Trophoblast cell (in vitro differentiated cells and primary cell): ENCODE results near the gene AGPAT1.

Source experiments
- DNase-seq, 2 donors: peaks; one replicate each; pipeline ENCODE4 v3.0.0-alpha.2; 2016
- H2AFZ ChIP-seq: 2 replicates; pipeline ENCODE4 v1.6.1; 2013; ENCODE audit warnings: low read length, moderate library complexity, mild to moderate bottlenecking; ENCODE audit not compliant: insufficient read depth, poor library complexity
- H2AK5ac ChIP-seq: 2 replicates; pipeline ENCODE4 v1.6.1; 2013; ENCODE audit warnings: mild to moderate bottlenecking, low read length
- H2BK120ac ChIP-seq: 2 replicates; pipeline ENCODE4 v1.6.1; 2013; ENCODE audit warnings: low read length, mild to moderate bottlenecking, moderate library complexity; ENCODE audit not compliant: insufficient read depth, poor library complexity
- H2BK12ac ChIP-seq: 2 replicates; pipeline ENCODE4 v1.6.1; 2013; ENCODE audit warnings: mild to moderate bottlenecking, low read length, moderate library complexity
- H2BK5ac ChIP-seq: 2 replicates; pipeline ENCODE4 v1.6.1; 2013; ENCODE audit warnings: low read length, low read depth, moderate library complexity, mild to moderate bottlenecking; ENCODE audit not compliant: poor library complexity
- H3K14ac ChIP-seq: 2 replicates; pipeline ENCODE4 v1.6.1; 2013; ENCODE audit warnings: mild to moderate bottlenecking, low read length
- H3K18ac ChIP-seq: 2 replicates; pipeline ENCODE4 v1.6.1; 2013; ENCODE audit warnings: mild to moderate bottlenecking, low read length
- H3K23ac ChIP-seq: 2 replicates; pipeline ENCODE4 v1.6.1; 2013; ENCODE audit warnings: low read length
- H3K27ac ChIP-seq: 2 replicates; pipeline ENCODE4 v1.5.1; 2013; ENCODE audit warnings: low read depth, mild to moderate bottlenecking, inconsistent platforms, low read length, moderate library complexity
- H3K27me3 ChIP-seq: 2 replicates; pipeline ENCODE4 v1.6.1; 2013; ENCODE audit warnings: inconsistent platforms, mild to moderate bottlenecking, low read length, moderate library complexity; ENCODE audit not compliant: insufficient read depth
- H3K36me3 ChIP-seq, 2 experiments: 1 replicate in 1 of 2; 2 replicates in 1 of 2; pipeline ENCODE4 v1.6.1; 2013; ENCODE audit warnings: low read length in 2 of 2, mild to moderate bottlenecking in 2 of 2, moderate library complexity in 1 of 2; ENCODE audit not compliant: insufficient read depth in 2 of 2, control insufficient read depth in 1 of 2
- H3K4ac ChIP-seq: 2 replicates; pipeline ENCODE4 v1.6.1; 2013; ENCODE audit warnings: low read depth, mild to moderate bottlenecking, low read length, moderate library complexity
- H3K4me1 ChIP-seq, 2 experiments: 1 replicate in 1 of 2; 2 replicates in 1 of 2; pipeline ENCODE4 v1.6.1; 2013; ENCODE audit warnings: low read length in 2 of 2, mild to moderate bottlenecking in 2 of 2, moderate library complexity in 1 of 2; ENCODE audit not compliant: insufficient read depth in 2 of 2, control insufficient read depth in 1 of 2
- H3K4me2 ChIP-seq: 2 replicates; pipeline ENCODE4 v1.6.1; 2013; ENCODE audit warnings: inconsistent platforms, mild to moderate bottlenecking, low read length, moderate library complexity
- H3K4me3 ChIP-seq: 2 replicates; pipeline ENCODE4 v1.5.1; 2013; ENCODE audit warnings: mild to moderate bottlenecking, low read depth, low read length, inconsistent platforms
- H3K79me1 ChIP-seq: one replicate; pipeline ENCODE4 v1.6.1; 2013; ENCODE audit warnings: low read length
- H3K79me2 ChIP-seq: 2 replicates; pipeline ENCODE4 v1.6.1; 2013; ENCODE audit warnings: low read length, mild to moderate bottlenecking; ENCODE audit not compliant: control insufficient read depth, insufficient read depth, poor library complexity
- H3K9ac ChIP-seq: 2 replicates; pipeline ENCODE4 v1.6.1; 2013; ENCODE audit warnings: mild to moderate bottlenecking, low read length
- H3K9me3 ChIP-seq: 2 replicates; pipeline ENCODE4 v1.6.1; 2013; ENCODE audit warnings: low read depth, mild to moderate bottlenecking, control low read depth, inconsistent platforms, low read length; ENCODE audit not compliant: insufficient read depth
- H4K12ac ChIP-seq: 2 replicates; pipeline ENCODE4 v1.6.1; 2013; ENCODE audit warnings: low read depth, mild to moderate bottlenecking, low read length, moderate library complexity
- H4K8ac ChIP-seq: 2 replicates; pipeline ENCODE4 v1.6.1; 2013; ENCODE audit warnings: low read depth, mild to moderate bottlenecking, low read length, moderate library complexity
- H4K91ac ChIP-seq: one replicate; pipeline ENCODE4 v1.6.1; 2013; ENCODE audit warnings: low read depth, mild to moderate bottlenecking, low read length, moderate library complexity
- WGBS: extraction: QIAGEN DNeasy Blood & Tissue Kit; methylation state at CpG from one replicate; pipeline ENCODE4 v1.1.7; 2013; ENCODE audit warnings: missing lambda C conversion rate; ENCODE audit not compliant: insufficient read length, insufficient coverage; ENCODE audit errors: extremely low coverage; 5-methylcytosine and 5-hydroxymethylcytosine counted together

AGPAT1 gene

GRCh38 chr6:32184084-32184640 lies 8.3 kb upstream of the AGPAT1 start, which contains the start of gene AGER:
Gene AGER (minus strand): TSS chr6:32184253. CDS start chr6:32184222, 31 bp downstream.
- no peak within 1 kb of the TSS for H3K4me3 ChIP-seq
- H3K79me1 ChIP-seq = peaks cover 2% of the 10 kb centered on the region
- H2AK5ac ChIP-seq = no peak within 1 kb of the TSS
- no peak within 1 kb of the TSS for H4K91ac ChIP-seq
- H3K14ac ChIP-seq = no peak within 1 kb of the TSS
- H3K4me2 ChIP-seq = no peak within 1 kb of the TSS
- no peak for DNase-seq
- H3K18ac ChIP-seq = no peak within 1 kb of the TSS
- H2BK5ac ChIP-seq = no peak within 1 kb of the TSS
- WGBS = no CpG with 5 or more reads among the region's 6 CpGs
- peaks cover 4% of the 10 kb centered on the region for H3K79me2 ChIP-seq
- H3K27me3 ChIP-seq = no peaks in the 10 kb centered on the region
- no peaks in the 10 kb centered on the region for H3K9me3 ChIP-seq
- H3K36me3 ChIP-seq = peaks cover 48 to 56% of the 10 kb centered on the region in 2 experiments
- no peak within 1 kb of the TSS for H4K8ac ChIP-seq
- H4K12ac ChIP-seq = no peak within 1 kb of the TSS
- H3K9ac ChIP-seq = no peak within 1 kb of the TSS
- H3K23ac ChIP-seq = no peak within 1 kb of the TSS
- H2BK12ac ChIP-seq = no peak within 1 kb of the TSS
- H3K4me1 ChIP-seq = peaks cover 2 to 11% of the 10 kb centered on the region in 2 experiments
- H2AFZ ChIP-seq = no peak within 1 kb of the TSS
- H3K4ac ChIP-seq = no peak within 1 kb of the TSS
- H3K27ac ChIP-seq = no peak within 1 kb of the TSS
- no peak within 1 kb of the TSS for H2BK120ac ChIP-seq

DNA sequence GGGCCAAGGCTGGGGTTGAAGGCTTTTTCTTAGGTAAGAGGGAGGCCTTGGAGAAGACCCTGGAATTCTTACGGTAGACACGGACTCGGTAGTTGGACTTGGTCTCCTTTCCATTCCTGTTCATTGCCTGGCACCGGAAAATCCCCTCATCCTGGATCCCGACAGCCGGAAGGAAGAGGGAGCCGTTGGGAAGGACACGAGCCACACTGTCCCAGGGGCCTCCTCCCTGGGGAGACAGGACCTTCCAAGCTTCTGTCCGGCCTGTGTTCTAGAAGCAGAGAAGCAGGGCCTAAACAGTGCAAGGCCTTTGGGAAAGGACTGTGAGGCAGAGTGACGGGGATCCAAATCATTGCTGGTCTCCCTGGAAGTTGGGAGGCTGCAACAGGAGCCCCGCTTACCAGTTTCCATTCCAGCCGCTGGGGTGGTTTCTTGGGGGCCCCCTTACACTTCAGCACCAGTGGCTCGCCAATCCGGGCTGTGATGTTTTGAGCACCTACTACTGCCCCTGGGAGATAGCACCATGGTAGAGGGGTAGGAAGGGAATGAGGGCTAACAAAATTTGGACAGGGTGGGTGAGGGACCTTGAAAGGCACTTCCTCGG lies 7.7 kb upstream of the AGPAT1 start:
- Histone ChIP-seq H3K9me3 (no peaks in the 10 kb centered on the region), H3K14ac (no peak overlapping the region), H4K91ac (no peak overlapping the region), H3K4me2 (no peak overlapping the region), H3K79me2 (peaks cover 2% of the 10 kb centered on the region), H2BK120ac (no peak overlapping the region), H3K4me3 (no peak overlapping the region), H3K27me3 (no peaks in the 10 kb centered on the region), H3K4me1 (peaks cover 0 to 10% of the 10 kb centered on the region in 2 experiments), H3K23ac (no peak overlapping the region), H4K8ac (no peak overlapping the region), H3K27ac (no peak overlapping the region), H3K18ac (no peak overlapping the region), H2AFZ (no peak overlapping the region), H3K4ac (no peak overlapping the region), H3K79me1 (no peaks in the 10 kb centered on the region), H2BK5ac (no peak overlapping the region), H2BK12ac (no peak overlapping the region), H3K36me3 (peaks cover 48 to 56% of the 10 kb centered on the region in 2 experiments), H3K9ac (no peak overlapping the region), H2AK5ac (no peak overlapping the region), H4K12ac (no peak overlapping the region)
- DNase-seq = no peak
- whole genome bisulfite sequencing = no CpG with 5 or more reads among the region's 15 CpGs

DNA sequence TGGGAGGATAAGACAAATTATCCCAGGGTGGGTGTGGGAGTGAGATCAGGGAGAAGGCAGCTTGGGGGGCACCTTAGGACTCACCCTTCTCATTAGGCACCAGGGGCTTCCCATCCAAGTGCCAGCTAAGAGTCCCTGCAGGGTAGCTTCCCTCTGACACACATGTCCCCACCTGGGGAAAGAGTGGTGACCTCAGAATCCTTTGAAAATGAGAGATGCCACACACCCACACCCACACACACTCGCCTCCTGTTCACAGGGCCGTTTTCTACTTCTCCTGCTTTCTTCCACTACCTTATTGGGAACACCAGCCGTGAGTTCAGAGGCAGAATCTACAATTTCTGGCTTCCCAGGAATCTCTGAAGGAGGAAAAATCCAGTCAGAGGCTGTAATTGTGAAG lies 7.1 kb upstream of the AGPAT1 start:
- H3K4ac ChIP-seq = no peak overlapping the region

DNA sequence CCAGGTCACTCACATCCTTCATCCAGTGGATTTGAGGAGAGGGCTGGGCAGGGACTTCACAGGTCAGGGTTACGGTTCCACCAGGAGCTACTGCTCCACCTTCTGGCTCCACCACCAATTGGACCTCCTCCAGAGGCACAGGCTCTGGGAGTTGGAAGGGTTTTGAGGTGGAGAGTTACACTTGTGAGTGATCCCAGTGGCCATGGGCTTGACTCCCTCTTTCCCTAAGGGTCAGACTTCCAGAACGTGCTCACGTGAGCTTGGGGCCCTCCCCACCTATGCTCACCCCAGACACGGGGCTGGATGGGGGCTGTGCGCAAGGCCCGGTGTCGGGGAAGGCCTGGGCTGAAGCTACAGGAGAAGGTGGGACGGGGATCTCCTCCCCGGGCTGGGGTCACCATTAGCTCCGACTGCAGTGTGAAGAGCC lies 6.7 kb upstream of the AGPAT1 start:
- Histone ChIP-seq H2BK5ac (no peak overlapping the region), H3K14ac (no peak overlapping the region), H3K18ac (no peak overlapping the region), H3K79me1 (peaks cover under 1% of the 10 kb centered on the region), H2AFZ (no peak overlapping the region), H3K27me3 (no peaks in the 10 kb centered on the region), H4K8ac (no peak overlapping the region), H3K4me3 (no peak overlapping the region), H4K91ac (no peak overlapping the region), H3K27ac (no peak overlapping the region), H3K9me3 (no peaks in the 10 kb centered on the region), H3K36me3 (peaks cover 42 to 48% of the 10 kb centered on the region in 2 experiments), H3K79me2 (peaks cover 2% of the 10 kb centered on the region), H3K4me2 (no peak overlapping the region), H3K23ac (no peak overlapping the region), H3K9ac (no peak overlapping the region), H2BK12ac (no peak overlapping the region), H2BK120ac (no peak overlapping the region), H4K12ac (no peak overlapping the region), H2AK5ac (no peak overlapping the region), H3K4ac (no peak overlapping the region), H3K4me1 (peaks cover 0 to 9% of the 10 kb centered on the region in 2 experiments)
- no peak for DNase-seq
- no CpG with 5 or more reads among the region's 10 CpGs for WGBS

More for the DNA sequence above, 7.1 kb upstream of the AGPAT1 start:
- Histone ChIP-seq H3K9ac (no peak overlapping the region), H2AK5ac (no peak overlapping the region), H3K36me3 (peaks cover 47 to 52% of the 10 kb centered on the region in 2 experiments), H2BK5ac (no peak overlapping the region), H3K27ac (no peak overlapping the region), H4K8ac (no peak overlapping the region), H3K14ac (no peak overlapping the region), H2BK12ac (no peak overlapping the region), H3K79me1 (no peaks in the 10 kb centered on the region), H3K79me2 (peaks cover 2% of the 10 kb centered on the region), H4K12ac (no peak overlapping the region), H3K4me1 (peaks cover 0 to 9% of the 10 kb centered on the region in 2 experiments), H2AFZ (no peak overlapping the region), H3K27me3 (no peaks in the 10 kb centered on the region), H2BK120ac (no peak overlapping the region), H3K9me3 (no peaks in the 10 kb centered on the region), H3K4me2 (no peak overlapping the region), H3K18ac (no peak overlapping the region), H4K91ac (no peak overlapping the region), H3K4me3 (no peak overlapping the region), H3K23ac (no peak overlapping the region)
- WGBS = no CpG with 5 or more reads among the region's 3 CpGs
- no peak for DNase-seq
